CD4-positive, alpha-beta T cell treated with Interleukin-4 for 4 hours (primary cell): ENCODE results near the gene SENP7.
"Not testable (repeated sequence)": the region's sequence is repeated elsewhere in the genome, so short reads cannot be mapped to it uniquely, and the experiment has no call there.

ENCODE experiments used
- DNase-seq: peaks from one replicate; pipeline ENCODE4 v3.0.0-alpha.2; 2020

SENP7 gene

GRCh38 chr3:101519685-101520365 lies 6.8 kb upstream of the SENP7 start:
- DNase-seq, result no peak

GRCh38 chr3:101518421-101518871 lies 5.4 kb upstream of the SENP7 start:
- DNase-seq, result peak; percentile 91

GRCh38 chr3:101513419-101513986 lies 491 bp upstream of the SENP7 start:
- DNase-seq, result no peak

GRCh38 chr3:101512396-101512645 lies 691 bp downstream of the SENP7 start:
- DNase-seq, result no peak

- DNase-seq, result no peak
These were observed 3.2 kb downstream of the SENP7 start for GRCh38 chr3:101509811-101510210.

- DNase-seq, result no peak
These were observed 3.7 kb downstream of the SENP7 start for GRCh38 chr3:101509281-101509680.

GRCh38 chr3:101501783-101502182 lies 11.2 kb downstream of the SENP7 start:
- DNase-seq, result peak; percentile 2

- no peak for DNase-seq
These were observed 12.8 kb downstream of the SENP7 start for GRCh38 chr3:101500208-101500607.

GRCh38 chr3:101497803-101498202 lies 15.2 kb downstream of the SENP7 start:
- no peak for DNase-seq

GRCh38 chr3:101495552-101495951 lies 17.5 kb downstream of the SENP7 start:
- DNase-seq, result no peak

- DNase-seq, result no peak
These were observed 28.0 kb downstream of the SENP7 start for GRCh38 chr3:101484805-101485620.

- DNase-seq, result no peak
These were observed 34.0 kb downstream of the SENP7 start for GRCh38 chr3:101478980-101479379.

- not testable (repeated sequence) for DNase-seq
These were observed 38.0 kb downstream of the SENP7 start for GRCh38 chr3:101474841-101475552.

- not testable (repeated sequence) for DNase-seq
These were observed 44.3 kb downstream of the SENP7 start for GRCh38 chr3:101468676-101469075.

GRCh38 chr3:101467310-101467663 lies 45.7 kb downstream of the SENP7 start:
- not testable (repeated sequence) for DNase-seq

- DNase-seq, result peak; percentile 30
These were observed 46.3 kb downstream of the SENP7 start for GRCh38 chr3:101466465-101467309.

GRCh38 chr3:101464235-101464634 lies 48.8 kb downstream of the SENP7 start:
- DNase-seq, result no peak

- no peak for DNase-seq
These were observed 51.6 kb downstream of the SENP7 start for GRCh38 chr3:101461451-101461850.

GRCh38 chr3:101458387-101458786 lies 54.6 kb downstream of the SENP7 start:
- no peak for DNase-seq

GRCh38 chr3:101454629-101455028 lies 58.4 kb downstream of the SENP7 start:
- no peak for DNase-seq

GRCh38 chr3:101453961-101454360 lies 59.1 kb downstream of the SENP7 start:
- no peak for DNase-seq

GRCh38 chr3:101438641-101439040 lies 74.4 kb downstream of the SENP7 start:
- not testable (repeated sequence) for DNase-seq

- no peak for DNase-seq
These were observed 79.4 kb downstream of the SENP7 start for GRCh38 chr3:101433652-101434051.
